Natural killer cell (primary cell): ENCODE data around the gene ZNF304. TPM values are rescaled to one million over a fixed set of nuclear protein-coding genes. Genes with fewer than 3 reads are reported as not detected.
A peak's percentile ranks its signal among the peaks of the same experiment; 100 is the strongest.
"Not testable (repeated sequence)": the region's sequence is repeated elsewhere in the genome, so short reads cannot be mapped to it uniquely, and the experiment has no call there.

Experiments
- ATAC-seq, 3 donors: fragments of 150-1000 bp in 2 of 3; fragments of 200-7000 bp in 1 of 3; cut with Tn5 transposase; 1 replicate in 1 of 3; 2 replicates in 2 of 3; pipeline ENCODE4 v1.10.0; 2021; ENCODE audit warnings: mild to moderate bottlenecking in 2 of 3, moderate library complexity in 2 of 3
- DNase-seq, 2 donors: peaks; one replicate each; pipeline versions ENCODE4 v3.0.0 to v3.0.0-alpha.2; 2013 to 2021; ENCODE audit warnings: mixed read lengths in 1 of 2
- H3K27ac ChIP-seq: one replicate; pipeline ENCODE4 v1.5.1; 2013; ENCODE audit warnings: mild to moderate bottlenecking, low read length
- H3K27me3 ChIP-seq: one replicate; pipeline ENCODE4 v1.6.1; 2013; ENCODE audit warnings: low read length; ENCODE audit not compliant: control insufficient read depth, insufficient read depth
- H3K36me3 ChIP-seq: one replicate; pipeline ENCODE4 v1.6.1; 2013; ENCODE audit warnings: low read length; ENCODE audit not compliant: control insufficient read depth, insufficient read depth
- H3K4me1 ChIP-seq: one replicate; pipeline ENCODE4 v1.6.1; 2013; ENCODE audit warnings: low read length; ENCODE audit not compliant: control insufficient read depth, insufficient read depth
- H3K4me3 ChIP-seq: one replicate; pipeline ENCODE4 v1.5.1; 2013; ENCODE audit warnings: low read length
- H3K9me3 ChIP-seq: one replicate; pipeline ENCODE4 v1.6.1; 2013; ENCODE audit warnings: low read length; ENCODE audit not compliant: control insufficient read depth, insufficient read depth
- H3K27ac Mint-ChIP-seq, 2 donors: one replicate each; pipeline ENCODE4 v1.8.0; 2022; ENCODE audit warnings: mild to moderate bottlenecking in 2 of 2, mixed read lengths in 2 of 2, moderate library complexity in 1 of 2
- H3K27me3 Mint-ChIP-seq, 2 donors: one replicate each; pipeline ENCODE4 v1.8.0; 2022; ENCODE audit warnings: low read depth in 2 of 2, mixed read lengths in 2 of 2
- H3K36me3 Mint-ChIP-seq: one replicate; pipeline ENCODE4 v1.8.0; 2022; ENCODE audit warnings: mixed read lengths
- H3K4me1 Mint-ChIP-seq, 2 donors: one replicate each; pipeline ENCODE4 v1.8.0; 2022; ENCODE audit warnings: mixed read lengths in 2 of 2
- H3K4me3 Mint-ChIP-seq: one replicate; pipeline ENCODE4 v1.8.0; 2022; ENCODE audit warnings: mild to moderate bottlenecking, moderate library complexity, mixed read lengths
- H3K9me3 Mint-ChIP-seq, 2 donors: one replicate each; pipeline ENCODE4 v1.8.0; 2022; ENCODE audit warnings: mixed read lengths in 2 of 2
- CTCF ChIP-seq: fragments of 200-600 bp; IDR thresholded peaks from one replicate; pipeline ENCODE4 v1.8.0; 2022; ENCODE audit warnings: antibody characterized with exemption
- WGBS: methylation state at CpG from one replicate; pipeline ENCODE4 v1.1.7; 2013; ENCODE audit warnings: missing lambda C conversion rate; ENCODE audit not compliant: insufficient coverage; 5-methylcytosine and 5-hydroxymethylcytosine counted together
- intact Hi-C: fragments of 100-400 bp; cut with micrococcal nuclease; formaldehyde crosslinking; loops from one replicate; pipeline ENCODE4 v1.14.2; 2022
- total RNA-seq, 4 donors: library from RNA; stranded (reverse); fragments of 120-200 nt in 1 of 4; gene quantifications; one replicate each; pipeline versions ENCODE4 v1.2.3 to v1.2.4, GENCODE V29; 2013 to 2022

ZNF304 gene
- total RNA-seq, 3 donors from 2014 or later (not counting 1 experiment from before 2014, with no cell fraction given): 6.6 to 10.7 (median 9.2) TPM

DNA sequence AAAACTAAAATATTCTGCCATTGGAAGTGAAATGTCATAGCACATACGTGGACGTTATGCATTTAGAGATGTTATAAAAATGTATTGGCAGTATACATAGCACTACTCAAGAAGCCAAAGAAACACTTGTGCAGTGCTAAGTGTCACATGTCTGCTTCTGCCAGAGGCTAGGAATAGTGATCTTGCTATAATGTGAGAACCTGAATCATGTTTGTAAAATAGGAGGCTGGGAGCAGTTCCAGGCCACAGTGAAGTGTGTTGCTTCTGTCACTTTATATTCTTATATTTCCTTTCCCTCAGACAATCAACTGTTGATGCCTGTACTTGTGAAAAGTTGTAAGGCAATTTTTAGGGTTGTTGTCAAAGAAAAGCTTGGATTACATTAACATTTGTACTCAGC, 15.7 kb downstream of the ZNF304 start:
- WGBS: 83% methylated on average over 2 of the region's 2 CpGs
- H3K36me3 Mint-ChIP-seq: peaks cover 9% of the 10 kb centered on the region

GRCh38 chr19:57374179-57374578, 23.1 kb downstream of the ZNF304 start:
- H3K36me3 Mint-ChIP-seq: peaks cover 50% of the 10 kb centered on the region

More for the DNA sequence above, 15.7 kb downstream of the ZNF304 start:
- intact Hi-C loops: no loop called here
- H3K27me3 Mint-ChIP-seq: no peaks in the 10 kb centered on the region
- Histone ChIP-seq H3K4me1 (peaks cover 14% of the 10 kb centered on the region), H3K36me3 (peaks cover under 1% of the 10 kb centered on the region), H3K4me3 (no peak overlapping the region), H3K27ac (no peak overlapping the region), H3K27me3 (no peaks in the 10 kb centered on the region), H3K9me3 (peaks cover 7% of the 10 kb centered on the region)
- H3K27ac Mint-ChIP-seq: peak overlapping the region in 1 of 2 donors; percentile 14
- H3K4me3 Mint-ChIP-seq: no peak overlapping the region
- DNase-seq (no peak), ATAC-seq (no peak)
- no peak for TF ChIP-seq CTCF
- H3K9me3 Mint-ChIP-seq: peaks cover 2 to 8% of the 10 kb centered on the region in 2 donors
- peaks cover 18 to 19% of the 10 kb centered on the region in 2 donors for H3K4me1 Mint-ChIP-seq

GRCh38 chr19:57374647-57375046, 23.6 kb downstream of the ZNF304 start:
- H3K4me1 ChIP-seq, H3K27ac ChIP-seq, H3K4me3 Mint-ChIP-seq, H3K27ac Mint-ChIP-seq, ATAC-seq, DNase-seq, H3K27me3 ChIP-seq, H3K4me1 Mint-ChIP-seq, H3K27me3 Mint-ChIP-seq, intact Hi-C loops, H3K4me3 ChIP-seq: not testable (repeated sequence)
- Histone ChIP-seq H3K36me3 (peaks cover 23% of the 10 kb centered on the region), H3K9me3 (peaks cover 33% of the 10 kb centered on the region)
- WGBS: 100% methylated on average over 2 of the region's 2 CpGs
- Mint-ChIP-seq H3K36me3 (peaks cover 55% of the 10 kb centered on the region), H3K9me3 (peaks cover 7 to 14% of the 10 kb centered on the region in 2 donors)

More at GRCh38 chr19:57374179-57374578, 23.1 kb downstream of the ZNF304 start:
- H3K9me3 Mint-ChIP-seq: peaks cover 2 to 11% of the 10 kb centered on the region in 2 donors
- WGBS: 95% methylated on average over 6 of the region's 6 CpGs
- Histone ChIP-seq H3K4me1 (no peaks in the 10 kb centered on the region), H3K9me3 (peaks cover 31% of the 10 kb centered on the region), H3K4me3 (no peak overlapping the region), H3K27ac (no peak overlapping the region), H3K36me3 (peaks cover 23% of the 10 kb centered on the region), H3K27me3 (no peaks in the 10 kb centered on the region)
- DNase-seq (no peak), ATAC-seq (no peak)
- H3K4me1 Mint-ChIP-seq: no peaks in the 10 kb centered on the region
- no peak for TF ChIP-seq CTCF
- H3K4me3 Mint-ChIP-seq: no peak overlapping the region
- intact Hi-C loops: no loop called here
- H3K27ac Mint-ChIP-seq: no peak overlapping the region
- no peaks in the 10 kb centered on the region for H3K27me3 Mint-ChIP-seq

GRCh38 chr19:57376151-57376550, 25.1 kb downstream of the ZNF304 start:
- Mint-ChIP-seq H3K4me1 (no peaks in the 10 kb centered on the region), H3K4me3 (no peak overlapping the region), H3K27me3 (no peaks in the 10 kb centered on the region), H3K9me3 (peaks cover 11 to 16% of the 10 kb centered on the region in 2 donors), H3K27ac (no peak overlapping the region), H3K36me3 (peaks cover 65% of the 10 kb centered on the region)
- H3K27me3 ChIP-seq: no peaks in the 10 kb centered on the region
- no peaks in the 10 kb centered on the region for H3K4me1 ChIP-seq
- WGBS: 95% methylated on average over 5 of the region's 6 CpGs
- ATAC-seq (no peak), DNase-seq (no peak)
- TF ChIP-seq CTCF: no peak
- H3K27ac ChIP-seq: no peak overlapping the region
- peaks cover 37% of the 10 kb centered on the region for H3K9me3 ChIP-seq
- no peak overlapping the region for H3K4me3 ChIP-seq
- intact Hi-C loops: no loop called here
- H3K36me3 ChIP-seq: peaks cover 23% of the 10 kb centered on the region
